T-helper 2 cell treated with Interferon-gamma antibody and Interleukin-4, amounts not matched to agents 100 ng/mL and 5 ng/mL, for 36 hours (primary cell): ENCODE results near the gene CYTH4. TPM values are rescaled to one million over a fixed set of nuclear protein-coding genes. Genes with fewer than 3 reads are reported as not detected.

Experiments used
- intact Hi-C: fragments of 100-400 bp; cut with micrococcal nuclease; formaldehyde crosslinking; loops from one replicate; pipeline ENCODE4 v1.15.1; 2023
- total RNA-seq: library from RNA; stranded (reverse); gene quantifications from 2 replicates; pipeline ENCODE4 v1.2.3, GENCODE V29; 2022

The CYTH4 gene
- total RNA-seq, 1 donor from 2014 or later = 91.2 TPM

DNA sequence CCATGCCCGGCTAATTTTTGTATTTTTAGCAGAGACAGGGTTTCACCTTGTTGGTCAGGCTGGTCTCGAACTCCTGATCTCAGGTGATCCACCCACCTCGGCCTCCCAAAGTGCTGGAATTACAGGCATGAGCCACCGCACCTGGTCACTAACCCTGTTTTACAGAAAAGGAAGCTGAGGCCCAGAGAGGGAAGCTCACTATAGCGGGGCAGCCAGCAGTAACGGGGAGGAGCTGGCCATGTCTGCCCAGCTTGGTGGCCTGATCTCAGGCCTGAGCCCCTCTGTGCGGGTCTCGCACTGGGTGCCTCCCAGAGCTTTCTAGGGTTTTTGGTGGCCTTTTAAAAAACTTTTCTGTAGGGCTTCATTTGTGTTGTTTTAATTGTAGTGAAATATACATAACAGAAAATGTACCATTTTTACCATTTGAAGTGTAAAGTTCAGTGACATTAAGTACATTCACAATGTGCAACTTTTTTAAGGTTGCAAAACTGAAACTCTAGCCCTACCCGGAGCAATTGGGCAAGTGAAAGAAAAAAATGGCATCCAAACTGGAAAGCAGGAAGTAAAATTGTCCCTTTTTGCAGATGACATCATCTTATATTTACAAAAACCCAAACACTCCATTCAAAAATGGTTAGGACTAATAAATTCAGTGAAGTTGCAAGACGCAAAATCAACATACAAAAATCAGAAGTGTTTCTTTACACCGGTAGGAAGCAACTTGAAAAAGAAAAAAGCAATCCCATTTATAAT, 14.5 kb upstream of the CYTH4 start:
- intact Hi-C loops = loop anchor here (1.0 to 2.0 kb wide), 3 partner anchors 15 to 189 kb away; partner anchors contain the start of gene CYTH4

- intact Hi-C loops = no loop called here
Measured at GRCh38 chr22:37269936-37270678, 12.2 kb upstream of the CYTH4 start.

GRCh38 chr22:37270928-37271650, 11.2 kb upstream of the CYTH4 start:
- intact Hi-C loops = no loop called here

- intact Hi-C loops = no loop called here
Measured at GRCh38 chr22:37273126-37273845, 9.0 kb upstream of the CYTH4 start.

DNA sequence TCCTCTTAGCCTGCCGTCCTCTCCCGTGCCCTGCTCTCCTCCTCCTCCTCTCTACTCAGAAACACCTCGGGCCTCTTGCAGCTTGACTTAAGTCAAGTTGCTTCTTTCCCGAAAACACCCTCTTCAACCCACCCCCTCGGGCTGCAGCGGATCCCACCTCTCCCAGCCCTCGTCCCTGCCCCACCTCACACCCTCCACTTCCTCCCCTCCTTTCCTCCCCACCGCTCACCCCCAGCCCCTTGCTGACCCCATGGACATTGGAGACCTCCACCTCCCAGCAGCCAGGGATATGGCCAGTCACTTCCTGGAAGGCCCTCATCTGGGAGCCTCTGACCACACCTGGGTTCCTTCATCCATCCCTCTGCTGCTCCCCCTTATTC, 8.5 kb upstream of the CYTH4 start:
- intact Hi-C loops = no loop called here

GRCh38 chr22:37274380-37274862, 7.9 kb upstream of the CYTH4 start:
- intact Hi-C loops = no loop called here

GRCh38 chr22:37275134-37275533, 7.2 kb upstream of the CYTH4 start:
- intact Hi-C loops = no loop called here

- intact Hi-C loops = no loop called here
Measured at GRCh38 chr22:37275622-37276021, 6.7 kb upstream of the CYTH4 start.

DNA sequence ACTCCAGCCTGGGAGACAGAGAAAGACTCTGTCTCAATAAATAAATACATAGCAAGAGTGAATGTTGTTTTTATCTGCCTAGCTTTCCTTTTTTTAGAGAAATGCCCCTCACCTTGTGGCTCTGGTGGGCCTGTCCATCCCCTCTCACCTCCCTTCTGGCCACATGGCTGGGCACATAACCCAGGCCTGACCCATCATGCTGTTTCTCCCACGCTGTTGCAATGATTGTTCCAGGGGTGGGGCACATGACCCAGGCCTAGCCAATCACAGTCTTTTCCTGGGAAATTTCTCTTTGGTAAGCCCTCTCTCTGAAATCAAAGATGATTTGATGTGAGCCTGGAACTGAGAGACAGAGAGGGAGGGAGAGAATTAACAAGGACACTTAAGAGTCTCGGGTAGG, 5.5 kb upstream of the CYTH4 start:
- intact Hi-C loops = no loop called here

DNA sequence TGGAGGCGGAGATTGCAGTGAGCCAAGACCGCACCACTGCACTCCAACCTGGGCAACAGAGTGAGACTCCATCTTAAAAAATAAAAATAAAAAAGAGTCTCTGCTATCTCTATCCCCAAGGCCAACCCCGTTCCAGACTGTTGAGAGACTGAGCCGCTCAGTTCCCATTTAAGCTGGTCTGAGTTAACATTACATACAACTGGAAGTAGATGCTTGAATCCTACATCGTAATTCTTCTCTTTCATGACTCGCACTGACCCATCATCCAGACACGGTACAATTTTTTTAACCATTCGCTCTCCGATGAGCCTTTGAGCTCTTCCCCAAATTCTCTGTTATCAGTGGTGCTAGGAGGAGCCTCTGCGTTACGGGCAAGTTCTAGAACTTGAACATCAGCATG, 4.9 kb upstream of the CYTH4 start:
- intact Hi-C loops = no loop called here

DNA sequence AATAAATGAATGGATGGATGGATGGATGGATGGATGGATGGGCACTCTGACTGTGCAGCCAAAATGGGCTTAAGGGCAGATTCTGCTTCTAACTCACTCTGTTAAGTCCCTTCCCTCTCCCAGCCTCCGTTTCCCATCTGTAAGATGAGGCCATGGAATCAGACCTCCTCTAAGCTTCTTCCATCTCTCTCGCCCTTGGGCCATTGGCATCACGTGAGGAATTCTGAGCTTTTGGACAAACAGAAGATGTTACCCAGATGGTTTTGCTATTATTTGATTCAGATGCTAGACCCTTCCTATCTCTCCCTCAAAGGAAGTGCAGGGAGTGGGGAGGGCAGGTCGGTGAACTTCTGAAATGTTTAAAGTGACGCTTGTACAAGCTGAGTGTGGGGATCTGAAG, 4.0 kb upstream of the CYTH4 start:
- intact Hi-C loops = no loop called here

GRCh38 chr22:37279331-37280181, 2.8 kb upstream of the CYTH4 start:
- intact Hi-C loops = no loop called here

GRCh38 chr22:37280718-37281117, 1.6 kb upstream of the CYTH4 start:
- intact Hi-C loops = no loop called here

GRCh38 chr22:37281195-37281594, 1.1 kb upstream of the CYTH4 start:
- intact Hi-C loops = no loop called here

DNA sequence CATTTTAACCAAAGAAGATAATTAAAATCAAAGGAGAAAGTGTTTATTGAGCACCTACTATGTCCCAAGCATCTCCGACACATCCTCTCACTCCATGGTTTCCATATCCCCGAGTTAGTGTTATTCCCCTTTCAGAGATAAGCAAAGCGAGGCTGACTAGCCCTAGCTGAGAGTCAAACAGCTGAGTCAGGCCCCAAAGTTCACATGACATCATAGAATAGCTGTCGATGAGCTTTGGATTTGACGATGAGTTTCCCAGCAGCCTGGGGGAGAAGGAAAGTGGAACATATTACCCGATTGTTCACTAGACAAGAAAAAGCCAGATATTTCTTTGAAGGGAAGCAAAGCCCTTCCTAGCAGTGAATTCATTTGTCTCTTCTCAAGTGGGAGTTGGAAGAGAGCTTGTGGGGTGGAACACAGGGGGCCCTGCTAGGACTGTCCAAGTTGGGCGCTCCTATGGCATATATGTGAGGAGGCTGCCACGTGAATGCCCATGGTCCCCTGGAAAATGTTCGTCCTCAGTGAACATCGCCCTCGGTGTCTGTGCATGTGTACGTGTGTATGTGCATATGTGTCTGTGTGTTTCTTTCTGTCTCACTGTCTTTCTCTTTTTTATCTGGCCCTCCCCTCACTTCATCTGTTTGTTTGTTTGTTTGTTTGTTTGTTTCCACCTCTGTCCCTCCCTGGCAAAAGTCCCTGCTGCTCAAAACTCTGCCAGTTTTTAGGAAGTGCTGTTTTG, 493 bp upstream of the CYTH4 start:
- intact Hi-C loops = loop anchor here (2.0 kb wide), 1 partner anchor 15 kb away; no protein-coding TSS in a partner anchor

GRCh38 chr22:37283393-37283937, 1.2 kb downstream of the CYTH4 start:
- intact Hi-C loops = loop anchor here (2.0 kb wide), 1 partner anchor 17 kb away; no protein-coding TSS in a partner anchor

- intact Hi-C loops = no loop called here
Measured at GRCh38 chr22:37284126-37284804, 2.0 kb downstream of the CYTH4 start.

- intact Hi-C loops = no loop called here
Measured at GRCh38 chr22:37284805-37285355, 2.6 kb downstream of the CYTH4 start.
